ENCODE data around the gene TAMM41.
"Not testable (repeated sequence)": the region's sequence is repeated elsewhere in the genome, so short reads cannot be mapped to it uniquely, and the experiment has no call there.

The TAMM41 gene, protein sequence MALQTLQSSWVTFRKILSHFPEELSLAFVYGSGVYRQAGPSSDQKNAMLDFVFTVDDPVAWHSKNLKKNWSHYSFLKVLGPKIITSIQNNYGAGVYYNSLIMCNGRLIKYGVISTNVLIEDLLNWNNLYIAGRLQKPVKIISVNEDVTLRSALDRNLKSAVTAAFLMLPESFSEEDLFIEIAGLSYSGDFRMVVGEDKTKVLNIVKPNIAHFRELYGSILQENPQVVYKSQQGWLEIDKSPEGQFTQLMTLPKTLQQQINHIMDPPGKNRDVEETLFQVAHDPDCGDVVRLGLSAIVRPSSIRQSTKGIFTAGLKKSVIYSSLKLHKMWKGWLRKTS

DNA sequence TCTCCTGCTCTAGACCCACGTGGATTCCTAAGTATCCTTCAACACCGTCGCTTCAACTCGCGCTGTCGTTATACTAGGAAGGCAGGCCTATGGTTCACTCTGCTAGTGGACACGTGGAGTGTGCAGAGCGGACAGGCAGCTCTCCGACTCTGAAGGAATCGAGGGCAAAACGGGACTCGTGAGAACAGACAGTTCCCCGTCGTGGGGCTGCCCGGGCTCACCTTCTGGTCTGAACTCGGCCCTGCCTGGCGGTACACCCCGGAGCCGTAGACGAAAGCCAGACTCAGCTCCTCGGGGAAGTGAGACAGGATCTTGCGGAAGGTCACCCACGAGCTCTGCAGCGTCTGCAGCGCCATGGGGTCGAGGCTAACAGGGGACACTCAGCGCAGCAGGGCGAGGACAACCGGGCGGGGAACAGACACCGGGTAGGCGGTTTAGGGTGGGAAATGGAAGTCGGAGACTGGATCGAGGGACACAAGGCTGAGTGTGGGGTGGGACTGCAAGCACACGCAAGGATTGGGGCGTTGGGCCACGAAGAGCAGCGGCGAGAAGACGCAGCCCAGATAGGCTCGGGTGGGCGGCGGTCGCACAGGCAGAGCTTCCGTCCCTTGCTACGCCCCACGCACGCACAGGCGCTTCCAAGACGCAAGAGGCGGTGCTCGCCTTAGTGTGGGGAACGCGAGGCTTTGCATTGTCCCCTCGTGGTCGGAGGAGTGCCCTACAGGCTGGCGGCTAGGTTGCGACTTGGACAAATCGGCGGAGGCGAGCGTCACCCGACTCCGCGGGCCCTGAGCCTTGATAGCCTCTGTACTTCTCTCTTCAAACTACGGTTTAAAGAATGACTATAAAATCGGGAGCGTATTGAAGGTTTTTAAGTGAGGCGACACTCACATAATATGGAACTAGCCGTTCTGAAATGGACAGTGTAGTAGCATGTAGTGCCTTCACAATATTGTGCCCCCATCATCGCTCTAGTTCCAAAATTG is at the start of gene TAMM41:
TAMM41 (minus strand) TSS at position 605 of the 986 bp plus-strand sequence; CDS start at position 356, 249 bp downstream.
- TF ChIP-seq, protein P1, sequence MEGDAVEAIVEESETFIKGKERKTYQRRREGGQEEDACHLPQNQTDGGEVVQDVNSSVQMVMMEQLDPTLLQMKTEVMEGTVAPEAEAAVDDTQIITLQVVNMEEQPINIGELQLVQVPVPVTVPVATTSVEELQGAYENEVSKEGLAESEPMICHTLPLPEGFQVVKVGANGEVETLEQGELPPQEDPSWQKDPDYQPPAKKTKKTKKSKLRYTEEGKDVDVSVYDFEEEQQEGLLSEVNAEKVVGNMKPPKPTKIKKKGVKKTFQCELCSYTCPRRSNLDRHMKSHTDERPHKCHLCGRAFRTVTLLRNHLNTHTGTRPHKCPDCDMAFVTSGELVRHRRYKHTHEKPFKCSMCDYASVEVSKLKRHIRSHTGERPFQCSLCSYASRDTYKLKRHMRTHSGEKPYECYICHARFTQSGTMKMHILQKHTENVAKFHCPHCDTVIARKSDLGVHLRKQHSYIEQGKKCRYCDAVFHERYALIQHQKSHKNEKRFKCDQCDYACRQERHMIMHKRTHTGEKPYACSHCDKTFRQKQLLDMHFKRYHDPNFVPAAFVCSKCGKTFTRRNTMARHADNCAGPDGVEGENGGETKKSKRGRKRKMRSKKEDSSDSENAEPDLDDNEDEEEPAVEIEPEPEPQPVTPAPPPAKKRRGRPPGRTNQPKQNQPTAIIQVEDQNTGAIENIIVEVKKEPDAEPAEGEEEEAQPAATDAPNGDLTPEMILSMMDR (IDR thresholded peaks at IDR 0.05; ENCODE audit: control insufficient read depth, extremely low read depth, insufficient read depth), result peak; percentile 99

DNA sequence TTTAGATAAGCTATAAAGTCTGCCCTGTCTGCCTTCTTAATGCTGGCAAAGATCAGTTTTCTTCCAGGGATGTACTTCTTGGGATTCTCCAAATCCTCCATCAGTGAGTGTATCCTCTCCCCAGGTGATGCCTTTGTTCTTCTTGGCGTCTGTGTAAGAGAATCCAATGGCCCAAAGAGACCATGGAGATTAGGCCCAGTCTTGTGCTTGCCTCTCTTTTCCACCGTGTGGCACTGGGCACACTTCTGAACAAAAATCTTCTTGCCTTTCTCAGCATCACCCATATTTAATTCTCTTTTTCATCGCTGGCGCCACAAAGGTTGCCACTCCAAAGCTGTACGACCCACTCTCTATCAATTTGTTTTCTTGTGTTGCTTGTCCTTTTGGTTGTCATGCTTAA is 32.2 kb upstream of the TAMM41 start:
- no peak for DNase-seq (ENCODE audit: low read depth)
- TF ChIP-seq, protein P1 (IDR thresholded peaks at IDR 0.05; ENCODE audit: control insufficient read depth, extremely low read depth, insufficient read depth), result no peak
- no peak overlapping the region for H3K4me3 ChIP-seq (ENCODE audit: low read depth, low read length)

More for the DNA sequence above, at the start of gene TAMM41:
- peak; percentile 83 for DNase-seq (ENCODE audit: low read depth)
- peak within 1 kb of the TSS; percentile 86 for H3K4me3 ChIP-seq (ENCODE audit: low read depth, low read length)

DNA sequence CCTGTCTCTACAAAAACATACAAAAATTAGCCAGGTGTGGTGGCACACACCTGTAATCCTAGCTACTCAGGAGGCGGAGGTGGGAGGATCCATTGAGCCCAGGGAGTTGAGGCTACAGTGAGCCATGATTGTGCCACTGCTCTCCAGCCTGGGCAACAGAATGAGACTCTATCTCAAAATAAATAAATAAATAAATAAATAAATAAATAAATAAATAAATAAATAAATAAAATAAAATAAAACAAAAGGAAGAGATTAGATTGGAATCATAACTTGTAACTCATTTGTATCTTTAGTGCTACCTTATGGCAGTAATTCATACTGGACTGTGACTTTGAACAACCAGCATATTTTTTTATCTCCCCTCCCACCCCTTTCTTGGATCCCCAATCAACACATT is 28.0 kb upstream of the TAMM41 start:
- H3K4me3 ChIP-seq (ENCODE audit: low read depth, low read length); DNase-seq (ENCODE audit: low read depth): not testable (repeated sequence)

DNA sequence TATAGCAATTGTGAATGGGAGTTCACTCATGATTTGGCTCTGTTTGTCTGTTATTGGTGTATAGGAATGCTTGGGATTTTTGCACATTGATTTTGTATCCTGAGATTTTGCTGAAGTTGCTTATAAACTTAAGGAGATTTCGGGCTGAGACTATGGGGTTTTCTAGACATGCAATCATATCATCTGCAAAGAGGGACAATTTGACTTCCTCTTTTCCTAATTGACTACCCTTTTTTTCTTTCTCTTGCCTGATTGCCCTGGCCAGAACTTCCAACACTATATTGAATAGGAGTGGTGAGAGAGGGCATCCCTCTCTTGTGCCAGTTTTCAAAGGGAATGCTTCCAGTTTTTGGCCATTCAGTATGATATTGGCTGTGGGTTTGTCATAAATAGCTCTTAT is 17.1 kb upstream of the TAMM41 start:
- not testable (repeated sequence) for DNase-seq (ENCODE audit: low read depth); H3K4me3 ChIP-seq (ENCODE audit: low read depth, low read length)

DNA sequence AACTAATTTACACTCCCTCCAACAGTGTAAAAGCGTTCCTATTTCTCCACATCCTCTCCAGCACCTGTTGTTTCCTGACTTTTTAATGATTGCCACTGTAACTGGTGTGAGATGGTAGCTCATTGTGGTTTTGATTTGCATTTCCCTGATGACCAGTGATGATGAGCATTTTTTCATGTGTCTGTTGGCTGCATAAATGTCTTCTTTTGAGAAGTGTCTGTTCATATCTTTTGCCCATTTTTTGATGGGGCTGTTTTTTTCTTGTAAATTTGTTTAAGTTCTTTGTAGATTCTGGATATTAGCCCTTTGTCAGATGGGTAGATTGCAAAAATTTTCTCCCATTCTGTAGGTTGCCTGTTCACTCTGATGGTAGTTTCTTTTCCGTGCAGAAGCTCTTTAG is 15.9 kb upstream of the TAMM41 start:
- DNase-seq (ENCODE audit: low read depth); H3K4me3 ChIP-seq (ENCODE audit: low read depth, low read length): not testable (repeated sequence)

DNA sequence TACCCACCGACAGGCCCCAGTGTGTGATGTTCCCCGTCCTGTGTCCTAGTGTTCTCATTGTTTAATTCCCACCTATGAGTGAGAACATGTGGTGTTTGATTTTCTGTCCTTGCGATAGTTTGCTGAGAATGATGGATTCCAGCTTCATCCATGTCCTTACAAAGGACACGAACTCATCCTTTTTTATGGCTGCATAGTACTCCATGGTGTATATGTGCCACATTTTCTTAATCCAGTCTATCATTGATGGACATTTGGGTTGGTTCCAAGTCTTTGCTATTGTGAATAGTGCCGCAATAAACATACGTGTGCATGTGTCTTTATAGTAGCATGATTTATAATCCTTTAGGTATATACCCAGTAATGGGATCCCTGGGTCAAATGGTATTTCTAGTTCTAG is 15.5 kb upstream of the TAMM41 start:
- H3K4me3 ChIP-seq (ENCODE audit: low read depth, low read length); DNase-seq (ENCODE audit: low read depth): not testable (repeated sequence)

DNA sequence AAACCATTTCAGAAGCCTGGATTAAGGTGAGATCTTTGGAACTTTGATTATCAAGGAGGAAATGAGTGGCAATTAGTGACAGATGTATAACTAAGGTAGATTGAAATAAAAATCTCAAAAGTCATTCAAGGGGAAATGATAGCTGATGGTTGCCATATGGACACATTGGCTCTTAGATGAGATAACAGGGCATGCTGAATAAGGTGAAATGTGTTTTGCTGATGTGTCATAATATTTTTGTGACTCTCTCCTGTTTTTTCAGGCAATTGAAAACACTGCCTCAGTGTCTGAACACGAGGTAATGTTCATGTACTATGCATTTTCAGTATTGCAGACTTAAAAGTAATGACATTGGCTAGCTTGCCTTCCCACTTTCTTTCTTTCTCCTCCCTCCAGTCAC is 13.5 kb upstream of the TAMM41 start:
- DNase-seq (ENCODE audit: low read depth); H3K4me3 ChIP-seq (ENCODE audit: low read depth, low read length): not testable (repeated sequence)

DNA sequence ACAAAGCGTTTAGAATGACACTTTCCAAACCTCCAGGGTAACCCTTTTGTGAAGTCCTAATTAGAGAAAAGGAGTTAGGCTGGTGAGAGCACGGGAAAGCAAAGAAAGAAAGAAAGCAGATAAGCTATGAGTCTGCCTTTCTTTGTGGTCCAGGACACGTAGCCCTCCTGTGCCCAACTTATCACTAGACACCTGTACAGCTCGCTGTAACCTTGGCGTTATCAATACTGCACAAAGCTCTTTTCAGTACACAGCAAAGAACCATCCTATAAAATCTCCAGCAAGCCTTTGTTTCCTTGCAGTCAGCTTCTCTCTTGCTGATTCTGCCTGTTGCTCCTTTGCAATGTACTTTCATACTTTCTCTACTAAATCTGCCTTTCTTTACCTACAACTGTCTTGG is 6.8 kb upstream of the TAMM41 start:
- DNase-seq (ENCODE audit: low read depth), result no peak
- TF ChIP-seq, protein P1 (IDR thresholded peaks at IDR 0.05; ENCODE audit: control insufficient read depth, extremely low read depth, insufficient read depth), result no peak
- no peak overlapping the region for H3K4me3 ChIP-seq (ENCODE audit: low read depth, low read length)

DNA sequence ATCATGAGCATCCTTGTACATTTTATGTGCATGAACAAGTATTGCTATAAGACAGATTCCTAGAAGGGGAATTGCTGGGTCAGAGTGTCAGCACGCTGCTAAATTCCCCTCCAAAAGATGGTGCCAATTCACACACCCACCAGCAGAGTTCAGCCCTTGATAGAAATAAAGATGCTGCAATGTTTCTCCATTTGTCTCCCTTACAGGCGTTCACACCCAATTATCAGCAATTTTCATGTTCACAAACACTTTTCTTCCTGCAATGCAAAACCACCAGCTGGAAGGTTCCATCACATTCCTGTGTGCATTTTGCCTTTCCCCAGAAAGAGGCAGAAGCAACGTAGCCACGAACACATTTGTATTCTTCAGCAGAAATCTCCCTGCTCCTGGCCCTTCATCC is 3.3 kb upstream of the TAMM41 start:
- TF ChIP-seq, protein P1 (IDR thresholded peaks at IDR 0.05; ENCODE audit: control insufficient read depth, extremely low read depth, insufficient read depth), result no peak
- no peak for DNase-seq (ENCODE audit: low read depth)
- no peak overlapping the region for H3K4me3 ChIP-seq (ENCODE audit: low read depth, low read length)

All from LNCaP clone FGC (cell line).